ENCODE data around the gene TMEM129. TPM values are rescaled to one million over a fixed set of nuclear protein-coding genes. Genes with fewer than 3 reads are reported as not detected.

The TMEM129 gene
- total and polyA plus RNA-seq, 2 donors (not counting 1 experiment from before 2014, with no cell fraction given) = 15.0 to 39.6 TPM

- no peaks in the 10 kb centered on the region for H3K4me1 ChIP-seq (ENCODE audit: control insufficient read depth, extremely low read depth, insufficient read depth, low read length)
- no peak overlapping the region for H2AFZ ChIP-seq (ENCODE audit: low read length)
- H3K9ac ChIP-seq (ENCODE audit: insufficient read depth, low read length) = no peak overlapping the region
- H3K79me2 ChIP-seq (ENCODE audit: control insufficient read depth, insufficient read depth, low read length) = no peaks in the 10 kb centered on the region
- H3K27me3 ChIP-seq (ENCODE audit: control insufficient read depth, insufficient read depth, low read length) = no peaks in the 10 kb centered on the region
- no peaks in the 10 kb centered on the region for H4K20me1 ChIP-seq (ENCODE audit: control insufficient read depth, extremely low read depth, insufficient read depth, low read length)
- no peak overlapping the region for H3K4me3 ChIP-seq (replicated peaks in 1 of 4; ENCODE audit: control extremely low read depth in 1 of 4, insufficient read depth in 1 of 4, low read depth in 3 of 4, low read length in 4 of 4)
- H3K9me3 ChIP-seq (ENCODE audit: control insufficient read depth, insufficient read depth, low read depth, low read length) = no peaks in the 10 kb centered on the region
- no peak overlapping the region for H3K4me2 ChIP-seq (ENCODE audit: extremely low read depth, insufficient read depth, low read length)
- TF ChIP-seq CTCF (conservative IDR thresholded peaks at IDR 0.05 in 1 of 2, IDR thresholded peaks at IDR 0.05 in 1 of 2; ENCODE audit: low read depth in 1 of 2, low read length in 2 of 2) (no peak), EZH2 (IDR thresholded peaks at IDR 0.05; ENCODE audit: low read length, missing control alignments) (no peak)
- H3K27ac ChIP-seq (ENCODE audit: insufficient read depth, low read length) = no peak overlapping the region
- no peak for DNase-seq (ENCODE audit: low read depth in 2 of 2)
- no peaks in the 10 kb centered on the region for H3K36me3 ChIP-seq (ENCODE audit: control insufficient read depth, insufficient read depth, low read length)
Observed at GRCh38 chr4:1668488-1668840, 52.7 kb downstream of the TMEM129 start.

DNA sequence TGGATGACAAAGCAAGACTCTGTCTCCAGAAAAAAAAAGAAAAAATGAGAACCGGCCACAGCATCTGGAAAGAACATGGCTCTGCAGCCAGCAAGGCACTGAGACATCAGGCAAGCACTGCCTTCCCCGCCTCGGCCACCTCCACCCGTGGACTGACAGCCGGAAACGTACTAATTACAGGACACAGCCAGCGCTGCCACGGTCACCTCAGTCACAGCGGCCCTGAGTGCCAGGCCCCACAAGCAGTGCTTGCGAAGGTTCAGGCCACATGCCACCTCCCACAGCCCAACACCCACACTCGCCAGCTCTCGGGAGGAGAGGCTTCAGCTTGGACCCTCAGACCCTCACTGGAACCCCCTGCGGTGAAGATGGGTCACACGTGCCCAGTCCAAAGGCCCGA, 53.9 kb downstream of the TMEM129 start:
- no peak overlapping the region for H3K4me3 ChIP-seq (replicated peaks in 1 of 4; ENCODE audit: control extremely low read depth in 1 of 4, insufficient read depth in 1 of 4, low read depth in 3 of 4, low read length in 4 of 4)
- H3K79me2 ChIP-seq (ENCODE audit: control insufficient read depth, insufficient read depth, low read length) = no peaks in the 10 kb centered on the region
- H3K9ac ChIP-seq (ENCODE audit: insufficient read depth, low read length) = no peak overlapping the region
- H3K27ac ChIP-seq (ENCODE audit: insufficient read depth, low read length) = no peak overlapping the region
- H2AFZ ChIP-seq (ENCODE audit: low read length) = no peak overlapping the region
- no peaks in the 10 kb centered on the region for H3K4me1 ChIP-seq (ENCODE audit: control insufficient read depth, extremely low read depth, insufficient read depth, low read length)
- no peak for DNase-seq (ENCODE audit: low read depth in 2 of 2)
- TF ChIP-seq EZH2 (IDR thresholded peaks at IDR 0.05; ENCODE audit: low read length, missing control alignments) (no peak), CTCF (conservative IDR thresholded peaks at IDR 0.05 in 1 of 2, IDR thresholded peaks at IDR 0.05 in 1 of 2; ENCODE audit: low read depth in 1 of 2, low read length in 2 of 2) (no peak)
- no peaks in the 10 kb centered on the region for H3K36me3 ChIP-seq (ENCODE audit: control insufficient read depth, insufficient read depth, low read length)
- H3K4me2 ChIP-seq (ENCODE audit: extremely low read depth, insufficient read depth, low read length) = no peak overlapping the region
- no peaks in the 10 kb centered on the region for H4K20me1 ChIP-seq (ENCODE audit: control insufficient read depth, extremely low read depth, insufficient read depth, low read length)
- no peaks in the 10 kb centered on the region for H3K9me3 ChIP-seq (ENCODE audit: control insufficient read depth, insufficient read depth, low read depth, low read length)
- H3K27me3 ChIP-seq (ENCODE audit: control insufficient read depth, insufficient read depth, low read length) = no peaks in the 10 kb centered on the region

DNA sequence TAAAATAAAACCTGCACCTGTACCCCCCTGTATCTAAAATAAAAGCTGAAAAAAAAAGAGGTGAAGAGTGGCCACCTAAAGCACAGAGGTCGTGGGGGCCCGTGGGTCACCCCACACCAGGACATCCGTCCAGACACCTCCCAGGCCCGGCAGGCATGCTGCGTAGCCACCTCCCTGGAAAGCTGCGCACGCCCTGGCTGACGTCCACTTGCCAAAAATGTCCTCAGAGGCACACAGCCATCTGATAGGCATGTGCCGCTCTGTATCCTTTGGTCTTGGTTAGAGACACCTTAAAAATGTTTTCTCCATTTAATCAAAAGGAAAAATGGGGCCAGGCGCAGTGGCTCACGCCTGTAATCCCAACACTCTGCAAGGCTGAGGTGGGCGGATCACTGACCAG, 54.7 kb downstream of the TMEM129 start:
- no peaks in the 10 kb centered on the region for H3K79me2 ChIP-seq (ENCODE audit: control insufficient read depth, insufficient read depth, low read length)
- no peak overlapping the region for H3K27ac ChIP-seq (ENCODE audit: insufficient read depth, low read length)
- no peaks in the 10 kb centered on the region for H3K36me3 ChIP-seq (ENCODE audit: control insufficient read depth, insufficient read depth, low read length)
- H3K4me2 ChIP-seq (ENCODE audit: extremely low read depth, insufficient read depth, low read length) = no peak overlapping the region
- DNase-seq (ENCODE audit: low read depth in 2 of 2) = no peak
- H3K9me3 ChIP-seq (ENCODE audit: control insufficient read depth, insufficient read depth, low read depth, low read length) = no peaks in the 10 kb centered on the region
- TF ChIP-seq EZH2 (IDR thresholded peaks at IDR 0.05; ENCODE audit: low read length, missing control alignments) (no peak), CTCF (conservative IDR thresholded peaks at IDR 0.05 in 1 of 2, IDR thresholded peaks at IDR 0.05 in 1 of 2; ENCODE audit: low read depth in 1 of 2, low read length in 2 of 2) (no peak)
- H3K9ac ChIP-seq (ENCODE audit: insufficient read depth, low read length) = no peak overlapping the region
- H3K4me3 ChIP-seq (replicated peaks in 1 of 4; ENCODE audit: control extremely low read depth in 1 of 4, insufficient read depth in 1 of 4, low read depth in 3 of 4, low read length in 4 of 4) = no peak overlapping the region
- no peaks in the 10 kb centered on the region for H3K4me1 ChIP-seq (ENCODE audit: control insufficient read depth, extremely low read depth, insufficient read depth, low read length)
- no peaks in the 10 kb centered on the region for H4K20me1 ChIP-seq (ENCODE audit: control insufficient read depth, extremely low read depth, insufficient read depth, low read length)
- no peaks in the 10 kb centered on the region for H3K27me3 ChIP-seq (ENCODE audit: control insufficient read depth, insufficient read depth, low read length)
- no peak overlapping the region for H2AFZ ChIP-seq (ENCODE audit: low read length)

Other genes starting within 250 kb of the TMEM129 start
- 0.77 and 0.99 TPM in 2 replicates for gene FAM53A, start 37.0 kb downstream of the TMEM129 start, total RNA-seq
- gene FAM53A, start 37.0 kb downstream of the TMEM129 start, polyA plus RNA-seq = 0.65 and 0.86 TPM in 2 replicates
- 49.7 and 50.8 TPM in 2 replicates for gene SLBP, start 9.0 kb downstream of the TMEM129 start, total RNA-seq
- 108 and 152 TPM in 2 replicates for gene SLBP, start 9.0 kb downstream of the TMEM129 start, polyA plus RNA-seq
- 1.8 and 7.3 TPM in 2 replicates for gene TACC3, start 198 bp upstream of the TMEM129 start, total RNA-seq
- gene TACC3, start 198 bp upstream of the TMEM129 start, polyA plus RNA-seq = 10.2 and 43.2 TPM in 2 replicates
- gene FGFR3, start 72.0 kb upstream of the TMEM129 start, total RNA-seq = under 0.01 and 0.33 TPM in 2 replicates
- 0.11 and 0.19 TPM in 2 replicates for gene FGFR3, start 72.0 kb upstream of the TMEM129 start, polyA plus RNA-seq
- 70.4 TPM in 2 replicates for gene LETM1, start 134.8 kb upstream of the TMEM129 start, total RNA-seq
- gene LETM1, start 134.8 kb upstream of the TMEM129 start, polyA plus RNA-seq = 15.8 and 23.6 TPM in 2 replicates
- gene NSD2, start 150.1 kb upstream of the TMEM129 start, total RNA-seq = 43.7 and 68.4 TPM in 2 replicates
- 26.6 and 53.5 TPM in 2 replicates for gene NSD2, start 150.1 kb upstream of the TMEM129 start, polyA plus RNA-seq